OCI-LY3 (cell line): Measurements from ENCODE around the gene ZBTB16.

Experiments used
- CTCF ChIP-seq: fragments of 200-600, 300-600 bp; sonication (generic); IDR thresholded peaks from 2 replicates; pipeline ENCODE4 v1.5.1; 2014; ENCODE audit warnings: antibody characterized with exemption, low read length, low read depth
- EZH2phosphoT487 ChIP-seq: fragments of 200-600 bp; shearing (Covaris generic); IDR thresholded peaks from 2 replicates; pipeline ENCODE4 v1.6.1; 2018; ENCODE audit warnings: antibody characterized with exemption, mixed run types, low read depth

- TF ChIP-seq CTCF = no peak
- TF ChIP-seq EZH2phosphoT487 = no peak
Observed at GRCh38 chr11:114110123-114110522, 50.6 kb downstream of the ZBTB16 start.
